GM21423 (cell line): Measurements from ENCODE around the gene PRC1.
"Not testable (repeated sequence)": the region's sequence is repeated elsewhere in the genome, so short reads cannot be mapped to it uniquely, and the experiment has no call there.

Experiments
- ATAC-seq: cut with Tn5 transposase; IDR thresholded peaks from one replicate; pipeline ENCODE4 v1.9.1; 2021; ENCODE audit warnings: mild to moderate bottlenecking, moderate library complexity; ENCODE audit not compliant: unreplicated experiment

The PRC1 gene, protein sequence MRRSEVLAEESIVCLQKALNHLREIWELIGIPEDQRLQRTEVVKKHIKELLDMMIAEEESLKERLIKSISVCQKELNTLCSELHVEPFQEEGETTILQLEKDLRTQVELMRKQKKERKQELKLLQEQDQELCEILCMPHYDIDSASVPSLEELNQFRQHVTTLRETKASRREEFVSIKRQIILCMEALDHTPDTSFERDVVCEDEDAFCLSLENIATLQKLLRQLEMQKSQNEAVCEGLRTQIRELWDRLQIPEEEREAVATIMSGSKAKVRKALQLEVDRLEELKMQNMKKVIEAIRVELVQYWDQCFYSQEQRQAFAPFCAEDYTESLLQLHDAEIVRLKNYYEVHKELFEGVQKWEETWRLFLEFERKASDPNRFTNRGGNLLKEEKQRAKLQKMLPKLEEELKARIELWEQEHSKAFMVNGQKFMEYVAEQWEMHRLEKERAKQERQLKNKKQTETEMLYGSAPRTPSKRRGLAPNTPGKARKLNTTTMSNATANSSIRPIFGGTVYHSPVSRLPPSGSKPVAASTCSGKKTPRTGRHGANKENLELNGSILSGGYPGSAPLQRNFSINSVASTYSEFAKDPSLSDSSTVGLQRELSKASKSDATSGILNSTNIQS

DNA sequence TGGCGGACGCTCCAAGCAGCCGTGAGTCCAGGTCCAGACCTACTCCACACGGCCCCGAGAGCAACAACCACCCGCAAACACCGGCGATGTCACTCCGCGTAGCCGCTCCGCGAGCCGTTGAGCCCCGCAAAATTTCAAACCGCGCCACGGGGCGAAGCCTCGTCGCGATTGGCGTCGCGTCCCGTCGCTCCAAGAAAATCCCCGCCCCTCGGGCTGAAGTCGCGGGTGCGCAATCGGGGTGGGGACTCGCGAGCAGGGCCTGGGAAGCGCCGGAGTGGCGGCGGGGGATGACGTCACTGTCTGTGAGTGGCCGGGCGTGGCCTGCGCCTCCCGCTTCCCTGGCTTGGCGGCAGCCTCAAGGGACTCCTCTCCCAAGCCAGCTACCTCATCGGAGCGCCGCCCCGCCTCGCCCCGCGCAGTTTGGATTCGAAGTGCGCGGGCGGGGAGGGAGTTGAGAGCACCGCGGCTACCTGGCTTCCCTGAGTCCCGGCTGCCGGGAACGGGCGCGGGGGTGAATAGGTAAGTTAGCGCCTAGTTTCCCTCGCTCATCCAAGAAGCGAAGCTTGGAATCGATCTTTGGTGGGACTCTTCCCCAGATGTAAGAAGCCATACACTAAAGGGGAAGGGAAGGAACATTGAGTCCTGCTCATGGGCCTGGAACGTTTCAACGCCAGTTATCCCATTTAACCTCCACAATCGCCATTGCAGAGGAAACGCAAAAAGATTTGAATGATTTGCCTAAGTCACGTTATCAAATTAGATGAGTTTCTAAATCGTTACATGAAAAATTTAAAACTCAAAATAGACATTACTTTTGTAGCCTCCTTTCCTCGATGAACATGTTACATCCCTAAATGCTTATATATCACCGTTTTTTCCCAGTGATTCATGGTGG is at the start of gene PRC1:
Gene PRC1, minus strand, starts transcription at position 119 of the 895 bp plus-strand sequence. Its CDS starts 118 bp downstream, at position 1.
- peak; percentile 96 for ATAC-seq

DNA sequence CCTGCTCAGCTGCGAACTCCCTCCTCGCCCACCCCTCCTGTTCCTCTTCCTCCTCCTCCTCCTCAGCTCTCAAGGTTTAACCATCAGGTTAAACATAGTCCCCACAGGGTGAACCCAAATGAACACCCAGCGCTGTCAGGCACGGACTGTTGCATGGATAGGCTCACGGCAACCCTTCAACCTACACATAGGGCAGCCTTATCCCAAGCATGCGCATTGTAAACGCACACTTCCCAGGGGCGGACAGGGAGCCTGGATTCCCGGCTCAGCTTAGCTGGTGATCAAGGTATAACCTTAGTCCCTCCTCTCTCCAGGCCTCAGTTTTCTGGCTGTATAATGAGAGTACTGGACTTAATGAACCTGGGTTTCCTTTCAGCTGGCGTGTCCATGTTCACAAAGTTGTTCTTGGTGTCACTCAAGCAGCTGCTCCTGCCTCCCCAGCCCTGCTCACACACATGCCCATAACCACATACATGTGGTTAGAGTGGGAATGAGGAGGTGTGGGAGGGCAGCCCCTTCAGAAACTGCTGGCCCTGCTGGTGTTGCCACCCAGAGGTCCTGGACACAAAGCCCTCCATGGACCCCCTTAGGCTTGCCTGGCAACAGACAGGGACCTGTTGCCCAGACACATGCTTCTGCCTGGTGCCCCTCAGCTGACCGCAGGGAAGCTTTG is 49.0 kb upstream of the PRC1 start:
- no peak for ATAC-seq

DNA sequence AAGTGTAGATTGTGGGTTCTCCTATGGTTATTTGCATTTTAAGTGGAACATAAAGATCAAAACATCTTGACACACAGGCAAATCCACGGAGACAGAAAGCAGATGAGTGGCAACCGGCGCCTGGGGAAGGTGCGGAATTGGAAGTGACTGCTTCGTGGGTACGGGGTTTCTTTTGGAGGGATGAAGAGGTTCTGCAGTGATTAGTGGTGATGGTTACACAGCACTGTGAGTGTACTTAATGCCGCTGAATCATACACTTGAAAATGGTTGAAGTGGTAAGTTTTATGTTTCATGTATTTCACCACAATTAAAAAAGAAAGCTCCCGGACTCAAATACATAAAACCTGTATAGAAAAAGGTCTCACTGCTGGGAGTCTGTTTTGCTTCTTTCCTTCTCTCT is 46.5 kb upstream of the PRC1 start:
- no peak for ATAC-seq

DNA sequence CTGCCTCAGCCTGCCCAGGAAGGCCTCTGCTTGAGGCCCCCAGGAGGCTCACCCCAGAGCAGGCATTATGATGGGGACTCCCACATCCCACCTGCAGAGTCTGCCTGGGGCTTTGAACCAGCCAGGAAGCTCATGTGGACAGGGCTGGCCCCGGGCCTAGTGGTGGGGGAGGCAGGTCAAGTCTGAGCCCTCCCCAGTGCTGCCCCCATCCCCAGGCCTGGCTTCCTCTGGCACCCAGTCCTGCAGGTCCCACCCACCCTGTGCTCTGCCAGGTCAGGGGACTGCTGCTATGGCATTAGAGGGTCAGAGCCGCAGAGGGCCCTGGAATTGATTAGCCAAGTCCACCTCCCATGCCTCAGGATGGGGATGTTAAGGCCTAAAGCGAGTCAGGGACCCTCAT is 45.7 kb upstream of the PRC1 start:
- no peak for ATAC-seq

DNA sequence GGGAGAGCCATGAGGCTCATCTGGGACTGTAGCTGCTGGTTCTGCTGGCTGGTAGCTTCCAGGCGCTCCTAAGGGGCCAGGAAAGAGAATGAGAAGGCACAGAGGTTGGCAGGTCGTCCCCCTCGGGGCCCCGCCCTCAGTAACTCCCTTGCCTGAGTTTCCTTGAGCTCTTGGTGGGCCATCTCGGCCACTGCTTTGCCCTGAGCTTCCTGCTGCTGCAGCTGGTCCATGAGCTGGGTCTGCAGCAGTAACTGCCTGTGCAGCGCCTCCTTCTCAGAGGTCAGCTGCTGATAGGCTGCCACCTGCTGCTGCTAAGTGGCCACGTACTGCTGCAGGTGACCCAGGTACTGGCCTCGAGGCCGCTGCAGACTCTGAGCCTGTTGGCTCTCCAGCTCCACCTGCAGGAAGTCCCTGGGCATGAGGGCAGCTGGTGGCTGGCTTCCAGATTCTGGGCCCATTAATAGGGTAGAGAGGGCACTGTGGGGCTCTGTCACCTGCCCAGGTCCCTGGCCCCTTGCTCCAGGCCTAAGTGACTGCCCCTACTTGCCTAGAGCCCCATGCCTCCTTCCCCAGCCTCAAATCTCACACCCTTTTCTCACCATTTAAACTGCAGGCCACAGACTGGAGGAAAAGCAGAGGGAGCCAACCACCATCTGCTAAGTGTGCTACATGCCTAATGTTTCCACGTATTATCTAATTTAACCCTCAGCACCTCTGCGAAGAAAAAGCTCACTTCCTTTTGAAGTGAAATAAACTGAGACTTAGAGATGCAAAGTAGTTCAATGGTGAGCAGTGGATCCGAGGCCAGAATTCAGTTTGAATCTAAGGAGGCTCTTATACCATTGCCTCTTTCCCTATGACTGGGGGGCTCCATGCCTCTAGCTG is 38.8 kb upstream of the PRC1 start:
- ATAC-seq = peak; percentile 79

DNA sequence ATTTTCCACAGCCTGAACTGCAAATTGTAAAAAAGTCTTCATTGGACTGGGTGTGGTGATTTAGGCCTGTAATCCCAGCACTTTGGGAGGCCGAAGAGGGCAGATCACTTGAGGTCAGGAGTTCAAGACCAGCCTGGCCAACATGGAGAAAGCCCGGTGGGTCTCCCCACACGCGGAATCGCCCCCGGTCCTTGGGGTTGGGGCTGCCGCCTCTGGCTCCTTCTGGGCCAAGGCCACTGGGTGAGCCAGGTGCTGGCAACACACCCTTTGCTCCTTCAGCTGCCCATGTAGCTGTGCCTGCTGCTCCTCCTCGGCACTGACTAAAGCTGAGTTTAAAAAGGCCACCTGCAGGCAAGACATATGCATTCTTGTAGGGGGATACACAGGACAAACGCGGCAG is 37.5 kb upstream of the PRC1 start:
- no peak for ATAC-seq

DNA sequence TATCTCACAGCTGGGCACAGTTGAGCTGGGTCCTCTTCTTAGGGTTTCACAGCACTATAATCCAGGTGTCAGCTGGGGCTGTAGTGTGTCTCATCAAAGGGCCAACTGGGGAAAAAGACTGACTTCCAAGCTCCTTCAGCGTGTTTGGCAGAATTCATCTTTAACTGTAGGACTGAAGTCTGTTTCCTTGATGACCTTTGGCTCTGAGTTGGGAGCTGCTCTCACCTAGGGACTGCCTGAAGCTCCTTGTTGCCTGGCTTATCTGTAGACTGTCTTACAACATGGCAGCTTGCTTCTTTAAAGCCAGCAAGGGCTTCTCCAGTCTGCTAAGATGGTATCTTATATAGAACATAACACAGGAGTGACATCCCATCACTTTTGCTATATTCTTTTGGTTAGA is 33.3 kb upstream of the PRC1 start:
- ATAC-seq = no peak

DNA sequence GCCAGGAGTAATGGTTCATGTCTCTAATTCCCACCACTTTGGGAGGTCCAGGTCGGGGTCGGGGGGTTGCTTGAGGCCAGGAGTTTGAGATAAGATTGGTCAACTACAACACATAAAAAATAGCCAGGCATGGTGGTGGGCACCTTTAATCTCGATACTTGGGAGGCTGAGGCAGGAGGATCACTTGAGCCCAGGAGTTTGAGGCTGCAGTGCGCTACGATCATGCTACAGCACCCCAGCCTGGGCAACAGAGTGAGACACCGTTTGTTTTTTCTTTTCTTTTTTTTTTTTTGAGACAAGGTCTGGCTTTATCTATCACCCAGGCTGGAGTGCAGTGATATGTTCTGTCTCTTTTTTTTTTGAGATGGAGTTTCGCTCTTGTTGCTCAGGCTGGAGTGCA is 29.4 kb upstream of the PRC1 start:
- no peak for ATAC-seq

DNA sequence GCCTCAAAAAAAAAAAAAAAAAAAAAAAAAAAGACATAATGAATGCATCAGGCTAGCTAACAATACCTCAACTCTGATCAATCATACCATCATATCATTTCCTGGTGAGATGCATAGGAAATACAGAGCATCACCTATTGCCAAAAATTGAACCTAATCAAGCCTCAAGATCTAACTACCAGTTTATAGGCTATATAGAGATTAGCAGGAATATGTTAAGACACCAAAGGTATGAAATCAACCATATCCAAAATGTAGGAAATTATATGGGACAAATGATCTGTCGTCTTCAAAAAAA is 28.4 kb upstream of the PRC1 start:
- peak; percentile 3 for ATAC-seq

DNA sequence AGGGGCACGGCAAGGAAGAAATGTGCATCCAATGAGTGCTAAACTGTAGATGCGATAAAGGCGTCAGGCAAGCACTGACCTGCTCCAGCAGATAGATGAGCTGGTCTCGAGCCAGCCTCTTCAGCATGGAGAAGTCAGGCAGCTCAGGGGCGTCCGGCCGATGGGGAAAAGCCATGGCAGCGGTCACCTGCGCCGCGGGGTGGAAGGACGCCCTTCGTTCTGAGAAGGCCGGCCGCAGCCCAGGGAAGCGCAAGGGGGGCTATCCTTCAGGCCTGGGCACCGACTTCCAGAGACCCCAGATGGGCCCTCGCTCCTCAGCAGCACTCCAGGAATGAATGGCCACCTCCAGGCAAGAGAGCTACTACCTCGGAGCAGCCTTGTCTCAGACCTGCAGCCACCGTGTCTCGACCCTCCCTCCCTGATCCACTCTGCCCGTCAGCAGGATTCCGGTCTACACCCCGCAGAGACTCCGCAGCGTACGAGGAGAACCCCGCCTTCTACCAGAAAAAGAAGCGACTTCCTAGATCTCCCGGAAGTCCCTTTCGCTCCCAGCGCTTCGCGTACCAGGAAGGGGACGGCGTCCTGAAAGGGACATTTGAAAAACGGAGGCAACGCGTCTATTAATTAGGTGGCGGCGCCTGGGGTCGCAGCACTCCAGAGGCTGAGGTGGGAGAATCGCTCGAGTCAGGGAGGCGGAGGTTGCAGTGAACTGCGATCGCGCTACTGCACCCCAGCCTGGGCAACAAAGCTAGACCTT is 27.9 kb upstream of the PRC1 start, which contains the start of gene VPS33B:
Gene VPS33B, minus strand, starts transcription at position 520 of the 757 bp plus-strand sequence. Its CDS starts 345 bp downstream, at position 175.
- peak; percentile 72 for ATAC-seq

DNA sequence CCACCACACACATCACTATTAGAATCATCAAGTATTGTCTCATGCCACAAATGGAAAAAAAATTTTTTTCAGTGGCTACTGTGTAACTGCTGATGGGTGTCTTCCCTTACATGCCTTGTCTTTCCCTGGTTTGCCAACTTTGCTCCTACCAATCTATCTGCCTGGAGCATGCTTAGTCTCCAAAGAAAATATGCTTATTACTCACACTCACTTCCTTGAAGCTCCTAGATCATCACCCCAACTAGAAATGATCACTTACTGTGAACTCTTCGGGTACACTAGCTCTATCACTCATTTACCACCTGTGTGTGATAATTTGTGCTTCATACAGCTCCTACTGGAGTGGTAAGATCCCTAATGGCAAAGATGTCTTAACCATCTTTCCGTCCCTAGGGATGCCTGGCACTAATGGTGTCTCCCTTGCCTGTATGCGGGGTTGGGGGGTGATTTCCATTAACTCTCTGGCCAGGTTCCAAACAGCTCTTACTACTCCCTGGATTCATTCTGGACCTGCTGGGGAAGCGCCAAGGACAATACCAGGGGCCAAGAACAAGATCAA is 27.3 kb upstream of the PRC1 start:
- peak; percentile 4 for ATAC-seq

DNA sequence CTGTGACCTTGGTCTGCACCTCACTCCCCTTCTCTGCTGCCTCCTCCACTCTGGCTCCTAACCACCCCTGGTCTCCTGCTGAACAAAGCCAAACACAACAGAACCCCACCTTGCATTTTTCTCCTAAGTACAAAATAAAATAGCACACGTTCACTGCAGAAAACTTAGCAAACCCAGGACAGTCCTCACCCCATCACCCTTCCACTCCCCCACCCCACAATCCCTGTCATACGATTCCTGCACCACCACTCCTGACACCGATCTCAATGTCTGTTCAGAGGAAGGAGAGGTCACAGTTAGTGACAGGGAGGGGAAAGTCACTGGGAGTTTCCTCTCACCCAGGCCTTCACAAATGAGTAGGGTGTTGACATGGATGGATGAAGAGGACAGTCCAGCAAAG is 23.8 kb upstream of the PRC1 start:
- no peak for ATAC-seq

DNA sequence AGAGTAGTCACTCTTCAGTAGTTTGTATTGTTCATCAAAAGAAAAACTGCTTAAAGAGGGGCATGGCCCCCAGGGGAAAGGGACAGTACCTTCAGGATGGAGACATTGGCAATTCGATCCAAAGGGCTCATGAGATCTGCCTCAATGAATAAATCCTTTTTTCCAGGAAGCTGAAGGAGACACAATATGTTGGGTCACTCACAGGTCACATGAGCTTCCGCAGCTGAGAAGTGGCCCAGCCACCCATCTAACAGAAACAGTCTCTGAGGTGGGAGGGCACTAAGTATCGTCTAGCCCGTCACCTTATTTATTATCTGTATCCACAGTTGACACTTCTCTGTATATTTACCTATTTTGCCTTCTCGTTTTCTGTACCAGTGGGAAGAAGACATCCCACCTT is 23.4 kb upstream of the PRC1 start:
- ATAC-seq = no peak

DNA sequence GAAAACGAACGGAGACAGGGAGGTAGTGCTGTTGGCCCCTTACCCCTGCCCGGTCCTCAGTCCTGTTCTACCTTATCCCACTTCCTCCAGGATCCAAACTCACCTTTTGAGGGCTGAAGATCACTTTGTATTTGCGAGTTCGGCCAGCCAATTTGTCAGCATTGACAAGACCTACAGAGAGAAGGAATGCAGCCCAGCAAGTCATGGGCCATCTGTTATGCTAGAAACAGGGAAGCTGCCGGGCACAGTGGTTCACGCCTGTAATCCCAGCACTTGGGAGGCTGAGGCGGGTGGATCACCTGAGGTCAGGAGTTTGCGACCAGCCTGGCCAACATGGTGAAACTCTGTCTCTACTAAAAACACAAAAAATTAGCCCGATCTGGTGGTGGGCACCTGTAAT is 19.4 kb upstream of the PRC1 start:
- ATAC-seq = not testable (repeated sequence)

DNA sequence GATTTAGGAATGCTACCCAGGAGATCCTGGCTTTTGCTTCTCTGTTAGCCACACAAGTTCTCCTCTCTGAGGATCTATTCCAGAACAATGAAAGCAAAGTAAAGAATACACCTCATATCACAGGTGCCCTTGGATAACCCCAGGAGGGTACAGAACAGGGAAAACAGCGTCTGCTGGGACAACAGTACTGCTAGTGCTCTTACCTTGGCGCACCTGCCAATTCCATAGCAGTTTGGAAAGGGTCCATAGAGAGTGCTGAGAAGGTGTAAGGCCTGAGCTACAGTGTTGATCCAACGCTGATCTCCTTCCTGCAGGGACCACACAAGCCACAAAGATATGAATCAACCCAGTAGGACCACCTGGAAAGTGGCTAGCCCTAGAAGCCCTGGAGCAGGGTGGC is 12.9 kb upstream of the PRC1 start:
- ATAC-seq = no peak

DNA sequence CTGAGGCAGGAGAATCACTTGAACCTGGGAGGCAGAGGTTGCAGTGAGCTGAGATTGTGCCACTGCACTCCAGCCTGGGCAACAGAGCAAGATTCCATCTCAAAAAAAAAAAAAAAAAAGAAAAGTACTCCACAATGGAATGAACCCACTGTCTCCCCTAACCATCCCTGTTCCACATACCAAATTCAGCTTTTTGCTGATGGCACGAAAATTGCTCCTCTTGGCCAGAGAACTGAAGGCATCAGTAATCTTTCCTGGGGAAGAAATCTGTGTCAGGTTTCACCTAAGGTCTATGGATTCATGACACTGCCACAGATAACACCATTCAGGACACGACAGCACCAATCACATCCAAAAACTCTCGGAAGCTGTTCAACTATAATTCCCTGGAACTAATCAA is 6.9 kb upstream of the PRC1 start:
- ATAC-seq = no peak

DNA sequence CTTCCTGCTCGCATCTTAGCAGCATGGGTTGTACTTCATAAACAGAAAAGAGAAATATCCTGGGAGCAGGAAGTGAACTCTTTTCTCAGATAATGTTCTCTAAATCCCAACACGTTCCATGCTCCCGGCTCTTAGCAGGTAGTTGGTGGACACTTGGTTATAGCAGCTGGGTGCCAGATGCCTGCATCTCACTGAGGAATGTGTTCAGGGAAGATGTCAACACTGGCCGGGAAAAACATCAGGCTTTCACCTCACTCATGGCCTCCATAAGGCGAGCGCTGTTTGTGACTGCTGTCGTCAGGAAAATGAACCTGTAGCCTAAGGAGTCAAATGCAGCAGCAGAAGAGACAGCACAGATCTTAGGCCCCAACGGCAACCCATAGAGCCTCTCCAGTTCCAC is 4.4 kb upstream of the PRC1 start:
- no peak for ATAC-seq

DNA sequence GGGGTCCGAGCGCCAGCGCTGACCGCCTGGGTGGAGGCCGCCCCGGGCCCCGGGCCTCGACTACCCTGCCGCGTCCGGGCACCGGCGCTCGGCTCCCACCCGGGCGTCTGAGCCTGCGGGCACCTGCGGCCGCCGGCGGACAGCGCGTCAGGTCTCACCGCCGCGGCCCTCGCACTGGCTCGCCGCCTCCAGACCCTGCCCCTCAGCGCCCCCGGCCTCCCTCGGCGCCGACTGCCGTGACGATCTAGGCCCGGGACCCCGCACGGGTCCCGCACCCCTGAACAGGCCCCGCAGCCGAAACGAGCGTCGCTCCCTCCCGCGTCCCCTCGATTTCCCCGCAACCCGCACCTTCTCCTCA is 297 bp downstream of the PRC1 start:
- ATAC-seq = peak; percentile 12

DNA sequence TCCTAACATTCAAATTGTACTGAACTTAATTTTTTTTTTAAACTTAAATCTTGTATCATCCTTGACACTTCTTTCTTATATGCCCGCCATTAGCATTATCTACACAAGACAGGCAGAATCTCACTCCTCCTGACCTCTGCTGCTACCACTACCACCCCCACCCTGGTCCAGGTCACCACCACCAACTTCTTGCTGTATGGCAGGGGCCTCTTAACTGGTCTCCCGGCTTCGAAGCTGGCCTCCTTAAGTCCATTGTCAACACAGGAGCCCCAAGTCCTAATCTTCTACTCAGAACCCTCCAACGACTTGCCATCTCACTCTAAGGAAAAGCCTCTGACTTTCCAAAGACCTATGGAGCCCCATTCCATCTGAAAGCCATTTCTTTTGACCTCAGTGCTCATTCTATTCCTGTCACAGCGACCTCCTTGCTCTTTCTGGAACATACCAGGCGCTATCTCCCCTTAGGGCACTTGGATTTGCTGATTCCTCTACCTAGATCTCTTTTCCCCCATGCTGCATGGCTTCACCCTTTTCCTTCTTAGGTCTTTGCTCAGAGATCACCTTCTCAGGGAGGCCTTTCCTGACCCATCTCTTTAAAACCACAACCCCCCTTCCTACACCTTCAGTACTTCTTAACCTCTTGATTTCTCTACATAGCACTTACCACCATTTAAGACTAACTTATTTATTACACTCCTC is 2.6 kb downstream of the PRC1 start:
- no peak for ATAC-seq
